ENCODE results near the gene DDX23.

Gene DDX23

DNA sequence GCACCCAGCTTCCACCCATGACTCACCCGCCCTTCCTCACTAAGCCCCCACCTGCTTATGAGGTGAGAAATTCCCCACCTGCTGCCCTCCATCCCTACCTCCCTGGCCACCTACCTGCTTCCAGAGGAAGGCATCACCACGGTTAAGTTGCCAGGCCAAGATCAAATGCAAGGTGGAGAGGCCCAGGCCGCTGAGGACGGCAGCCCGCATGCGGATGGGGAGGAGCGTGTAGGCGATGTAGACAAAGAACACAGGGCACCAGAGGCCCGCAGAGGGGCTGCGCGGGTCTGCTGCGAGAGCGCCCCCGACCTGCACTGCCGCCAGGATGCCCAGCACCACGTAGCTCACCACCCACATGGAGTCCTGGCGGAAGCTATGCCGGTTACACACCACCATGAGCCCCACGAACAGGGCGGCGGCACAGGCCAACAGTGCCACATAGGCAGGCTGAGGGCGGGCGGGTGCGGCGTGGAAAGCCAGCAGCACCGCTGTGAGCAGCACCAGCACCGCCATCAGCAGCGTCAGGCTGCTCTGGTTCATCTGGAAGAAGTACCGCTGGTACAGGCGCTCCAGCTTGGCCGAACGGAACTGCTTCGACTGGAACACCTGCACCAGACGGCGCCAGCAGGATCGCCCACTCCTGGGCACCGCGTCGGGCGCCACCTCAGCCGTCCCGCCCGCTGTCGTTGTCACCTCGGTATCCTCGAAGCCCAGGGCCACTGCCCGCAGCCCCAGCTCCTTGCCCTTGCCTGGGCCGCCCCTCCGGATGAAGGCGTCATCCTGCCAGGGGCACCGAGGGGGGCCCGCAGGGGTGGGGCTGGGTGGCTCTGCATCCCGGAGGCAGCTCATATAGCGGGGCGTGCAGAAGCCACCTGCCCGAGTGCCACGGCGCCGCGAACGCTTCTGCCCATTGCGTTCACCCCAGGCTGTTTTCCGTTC lies 69.2 kb downstream of the DDX23 start:
- Histone ChIP-seq H3K9ac (ENCODE audit: low read length) (no peak overlapping the region), H3K27ac (ENCODE audit: low read length, poor library complexity, severe bottlenecking) (no peak overlapping the region), H2BK12ac (ENCODE audit: low read length in 2 of 2) (no peak overlapping the region), H4K8ac (ENCODE audit: low read length) (peak overlapping the region; percentile 38), H2BK120ac (ENCODE audit: low read depth, low read length) (no peak overlapping the region), H4K91ac (ENCODE audit: low read length) (peak overlapping the region; percentile 64), H3K23ac (ENCODE audit: low read length in 2 of 2) (no peak overlapping the region), H3K36me3 (ENCODE audit: control insufficient read depth in 1 of 2, insufficient read depth in 2 of 2, low read depth in 1 of 2, low read length in 2 of 2) (peaks cover 18 to 34% of the 10 kb centered on the region in 2 experiments), H3K4me3 (ENCODE audit: insufficient read depth in 1 of 2, low read depth in 1 of 2, low read length in 2 of 2) (no peak overlapping the region), H3K18ac (ENCODE audit: low read depth in 1 of 2, low read length in 2 of 2) (no peak overlapping the region), H3K4me2 (ENCODE audit: low read length, poor library complexity, severe bottlenecking) (no peak overlapping the region), H3K79me1 (replicated peaks; ENCODE audit: low read length, poor library complexity, severe bottlenecking) (peaks cover 35% of the 10 kb centered on the region), H3K9me3 (ENCODE audit: control insufficient read depth, low read length) (no peaks in the 10 kb centered on the region), H2AFZ (ENCODE audit: low read depth, low read length) (no peak overlapping the region), H3K27me3 (ENCODE audit: control insufficient read depth in 1 of 2, insufficient read depth in 1 of 2, low read length in 2 of 2) (no peaks in the 10 kb centered on the region), H3K14ac (ENCODE audit: low read length in 2 of 2) (peak overlapping the region in 1 of 2 experiments; percentile 21), H2BK5ac (ENCODE audit: low read depth, low read length, poor library complexity, severe bottlenecking) (no peak overlapping the region), H3K4ac (ENCODE audit: low read depth in 1 of 2, low read length in 2 of 2) (no peak overlapping the region), H3K4me1 (ENCODE audit: control insufficient read depth, insufficient read depth, low read depth, low read length) (peaks cover 48% of the 10 kb centered on the region), H2AK5ac (ENCODE audit: low read length, severe bottlenecking) (no peak overlapping the region), H2BK15ac (ENCODE audit: low read depth, poor library complexity, severe bottlenecking) (no peak overlapping the region)
- DNase-seq = no peak
- WGBS = 81% methylated on average over 56 of the region's 63 CpGs

DNA sequence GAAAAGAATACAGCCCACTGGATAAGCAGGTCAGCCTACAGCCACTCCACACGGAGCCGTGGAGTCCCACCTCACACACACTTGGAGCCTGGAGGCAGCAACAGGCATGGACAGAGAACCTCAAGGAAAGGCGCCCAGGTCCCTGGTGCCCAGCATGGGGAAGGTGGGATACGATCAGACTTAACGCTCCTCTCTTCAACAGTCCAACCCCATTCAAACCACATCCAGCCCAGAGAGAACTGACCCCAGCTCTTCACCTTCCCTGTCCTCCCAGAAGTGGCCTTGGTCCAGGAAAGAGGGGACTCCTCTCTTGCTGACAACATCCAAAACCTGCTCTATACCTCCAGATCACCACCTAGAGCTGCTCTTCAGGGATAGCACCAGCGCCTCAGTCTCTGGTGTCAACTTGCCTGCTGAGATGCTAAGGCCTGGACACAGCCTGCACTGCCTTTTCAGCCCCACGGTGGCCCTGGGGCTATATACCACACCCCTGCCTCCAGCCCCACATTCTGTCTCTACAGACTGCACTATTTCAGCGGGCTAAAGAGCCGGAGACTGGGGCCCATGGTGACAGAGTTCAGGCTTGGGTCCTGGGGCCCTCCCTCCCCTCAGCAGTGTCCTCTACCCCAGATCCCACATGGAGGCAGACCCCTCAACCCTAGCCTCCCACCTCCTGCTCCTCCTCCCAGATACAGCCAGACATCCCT lies 70.1 kb downstream of the DDX23 start:
- Histone ChIP-seq H3K4me3 (ENCODE audit: insufficient read depth in 1 of 2, low read depth in 1 of 2, low read length in 2 of 2) (no peak overlapping the region), H3K4me2 (ENCODE audit: low read length, poor library complexity, severe bottlenecking) (no peak overlapping the region), H2BK12ac (ENCODE audit: low read length in 2 of 2) (no peak overlapping the region), H3K4ac (ENCODE audit: low read depth in 1 of 2, low read length in 2 of 2) (no peak overlapping the region), H4K8ac (ENCODE audit: low read length) (no peak overlapping the region), H3K27ac (ENCODE audit: low read length, poor library complexity, severe bottlenecking) (no peak overlapping the region), H3K79me1 (replicated peaks; ENCODE audit: low read length, poor library complexity, severe bottlenecking) (peaks cover 43% of the 10 kb centered on the region), H3K27me3 (ENCODE audit: control insufficient read depth in 1 of 2, insufficient read depth in 1 of 2, low read length in 2 of 2) (no peaks in the 10 kb centered on the region), H2AFZ (ENCODE audit: low read depth, low read length) (no peak overlapping the region), H3K9ac (ENCODE audit: low read length) (no peak overlapping the region), H3K14ac (ENCODE audit: low read length in 2 of 2) (no peak overlapping the region), H2BK120ac (ENCODE audit: low read depth, low read length) (no peak overlapping the region), H3K9me3 (ENCODE audit: control insufficient read depth, low read length) (no peaks in the 10 kb centered on the region), H3K36me3 (ENCODE audit: control insufficient read depth in 1 of 2, insufficient read depth in 2 of 2, low read depth in 1 of 2, low read length in 2 of 2) (peaks cover 26 to 42% of the 10 kb centered on the region in 2 experiments), H2BK15ac (ENCODE audit: low read depth, poor library complexity, severe bottlenecking) (no peak overlapping the region), H3K4me1 (ENCODE audit: control insufficient read depth, insufficient read depth, low read depth, low read length) (peaks cover 41% of the 10 kb centered on the region), H4K91ac (ENCODE audit: low read length) (no peak overlapping the region), H2AK5ac (ENCODE audit: low read length, severe bottlenecking) (no peak overlapping the region), H3K18ac (ENCODE audit: low read depth in 1 of 2, low read length in 2 of 2) (no peak overlapping the region), H3K23ac (ENCODE audit: low read length in 2 of 2) (no peak overlapping the region), H2BK5ac (ENCODE audit: low read depth, low read length, poor library complexity, severe bottlenecking) (no peak overlapping the region)
- no peak for DNase-seq
- 91% methylated on average over 9 of the region's 9 CpGs for WGBS

DNA sequence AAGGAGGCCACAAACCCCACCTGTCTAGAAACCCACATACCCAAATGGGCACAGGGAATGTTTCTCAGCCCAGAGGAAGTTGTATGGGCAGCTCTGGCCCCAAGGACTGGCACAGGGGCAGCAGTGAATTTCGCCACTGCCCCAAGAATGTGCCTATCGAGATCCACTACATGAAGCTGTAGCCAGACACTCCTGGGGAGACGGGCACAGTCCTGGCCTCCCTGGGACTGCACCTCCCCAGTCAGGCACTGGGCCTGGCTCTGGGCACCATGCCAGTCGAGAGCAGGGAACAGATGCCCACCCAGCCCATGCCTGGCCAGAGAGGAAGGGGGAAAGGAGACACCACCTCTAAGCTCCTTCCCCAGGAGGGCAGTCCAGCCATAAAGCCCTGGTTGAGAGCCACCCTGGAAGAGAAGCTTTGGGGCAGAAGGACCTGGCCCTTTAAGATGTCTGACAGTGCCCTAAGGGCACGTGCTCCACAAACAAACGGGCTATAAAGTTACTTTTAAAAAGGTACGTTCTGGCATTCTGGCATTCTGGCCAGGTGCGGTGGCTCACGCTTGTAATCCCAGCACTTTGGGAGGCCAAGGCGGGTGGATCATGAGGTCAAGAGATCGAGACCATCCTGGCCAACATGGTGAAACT lies 71.5 kb downstream of the DDX23 start:
- peaks cover 36% of the 10 kb centered on the region for H3K4me1 ChIP-seq (ENCODE audit: control insufficient read depth, insufficient read depth, low read depth, low read length)
- WGBS = 92% methylated on average over 11 of the region's 11 CpGs
- DNase-seq = no peak
- H3K9me3 ChIP-seq (ENCODE audit: control insufficient read depth, low read length) = no peaks in the 10 kb centered on the region
- peaks cover 37 to 56% of the 10 kb centered on the region in 2 experiments for H3K36me3 ChIP-seq (ENCODE audit: control insufficient read depth in 1 of 2, insufficient read depth in 2 of 2, low read depth in 1 of 2, low read length in 2 of 2)
- H2AFZ ChIP-seq (ENCODE audit: low read depth, low read length) = no peak overlapping the region
- H2BK5ac ChIP-seq (ENCODE audit: low read depth, low read length, poor library complexity, severe bottlenecking) = no peak overlapping the region
- peak overlapping the region; percentile 95 for H4K91ac ChIP-seq (ENCODE audit: low read length)
- H2BK120ac ChIP-seq (ENCODE audit: low read depth, low read length) = peak overlapping the region; percentile 9
- peaks cover 51% of the 10 kb centered on the region for H3K79me1 ChIP-seq (replicated peaks; ENCODE audit: low read length, poor library complexity, severe bottlenecking)
- H3K14ac ChIP-seq (ENCODE audit: low read length in 2 of 2) = peak overlapping the region in 1 of 2 experiments; percentile 76
- peak overlapping the region in 1 of 2 experiments; percentile 4 for H3K4me3 ChIP-seq (ENCODE audit: insufficient read depth in 1 of 2, low read depth in 1 of 2, low read length in 2 of 2)
- H3K4me2 ChIP-seq (ENCODE audit: low read length, poor library complexity, severe bottlenecking) = peak overlapping the region; percentile 35
- H3K9ac ChIP-seq (ENCODE audit: low read length) = peak overlapping the region; percentile 62
- peak overlapping the region; percentile 43 for H3K27ac ChIP-seq (ENCODE audit: low read length, poor library complexity, severe bottlenecking)
- H3K18ac ChIP-seq (ENCODE audit: low read depth in 1 of 2, low read length in 2 of 2) = peak overlapping the region; percentile 26 to 75
- no peaks in the 10 kb centered on the region for H3K27me3 ChIP-seq (ENCODE audit: control insufficient read depth in 1 of 2, insufficient read depth in 1 of 2, low read length in 2 of 2)
- H2AK5ac ChIP-seq (ENCODE audit: low read length, severe bottlenecking) = peak overlapping the region; percentile 70
- peak overlapping the region; percentile 35 for H4K8ac ChIP-seq (ENCODE audit: low read length)
- H3K4ac ChIP-seq (ENCODE audit: low read depth in 1 of 2, low read length in 2 of 2) = peak overlapping the region; percentile 51 to 58
- H2BK15ac ChIP-seq (ENCODE audit: low read depth, poor library complexity, severe bottlenecking) = peak overlapping the region; percentile 67
- H2BK12ac ChIP-seq (ENCODE audit: low read length in 2 of 2) = peak overlapping the region; percentile 38 to 92
- no peak overlapping the region for H3K23ac ChIP-seq (ENCODE audit: low read length in 2 of 2)
